Kidney epithelial cell (primary cell): ENCODE results near the gene CMSS1. TPM values are rescaled to one million over a fixed set of nuclear protein-coding genes. Genes with fewer than 3 reads are reported as not detected.
"Not testable (repeated sequence)": the region's sequence is repeated elsewhere in the genome, so short reads cannot be mapped to it uniquely, and the experiment has no call there.

ENCODE experiments used
- DNase-seq: peaks from one replicate; pipeline ENCODE4 v3.0.0-alpha.2; 2010; ENCODE audit warnings: low read depth
- H3K27me3 ChIP-seq: 2 replicates; pipeline ENCODE4 v1.6.0; 2011; ENCODE audit warnings: low read length; ENCODE audit not compliant: control insufficient read depth, insufficient read depth
- H3K36me3 ChIP-seq: 2 replicates; pipeline ENCODE4 v1.5.1; 2011; ENCODE audit warnings: low read length; ENCODE audit not compliant: control insufficient read depth, insufficient read depth
- H3K4me3 ChIP-seq: 2 replicates; pipeline ENCODE4 v1.5.1; 2011; ENCODE audit warnings: low read depth, mild to moderate bottlenecking, control low read depth, low read length
- total RNA-seq: library from RNA; depleted of rRNA; stranded (reverse); fragments of >200 nt; gene quantifications from 2 replicates; pipeline ENCODE4 v1.2.3, GENCODE V29; 2015
- TF ChIP-seq, protein P1 (sequence below): IDR thresholded peaks from 2 replicates; pipeline ENCODE4 v1.5.1; 2011; ENCODE audit warnings: mild to moderate bottlenecking, moderate library complexity, low read length, control low read depth, inconsistent platforms; ENCODE audit not compliant: insufficient read depth, poor library complexity, severe bottlenecking

CMSS1 gene
- total RNA-seq, 1 donor from 2014 or later = 36.9 TPM

DNA sequence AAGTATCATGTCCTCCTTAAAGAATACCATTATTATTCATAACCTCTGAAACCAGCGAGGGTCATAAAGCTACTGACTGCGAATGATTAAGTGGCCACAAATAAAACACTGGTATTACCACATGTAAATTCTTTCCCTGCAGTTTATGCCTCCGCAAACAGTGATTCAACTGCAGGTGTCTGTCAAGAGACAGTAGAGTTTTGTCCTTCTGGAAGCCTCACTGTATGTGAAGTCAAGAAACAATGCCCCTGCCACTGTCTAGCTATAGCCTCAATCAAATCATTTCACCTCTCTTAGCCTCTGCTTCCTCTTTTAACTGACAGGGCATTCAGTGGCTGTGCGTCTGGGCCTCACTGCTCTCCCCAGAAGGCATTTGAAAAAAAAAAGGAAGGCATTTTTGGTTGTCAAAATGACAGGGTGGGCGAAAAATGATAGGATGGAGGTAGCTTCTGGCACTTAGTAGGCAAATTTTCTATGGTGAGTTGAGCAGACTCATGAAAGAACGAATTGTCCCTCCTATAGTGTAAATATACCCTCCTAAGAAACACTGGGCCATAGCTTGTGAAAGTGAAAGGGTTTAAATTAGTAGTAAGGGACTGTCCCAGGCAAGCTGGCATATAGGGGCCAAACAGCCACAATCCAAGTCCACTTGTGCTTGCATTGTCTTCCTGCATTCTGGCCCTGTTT, 229.9 kb downstream of the CMSS1 start:
- TF ChIP-seq, protein P1, sequence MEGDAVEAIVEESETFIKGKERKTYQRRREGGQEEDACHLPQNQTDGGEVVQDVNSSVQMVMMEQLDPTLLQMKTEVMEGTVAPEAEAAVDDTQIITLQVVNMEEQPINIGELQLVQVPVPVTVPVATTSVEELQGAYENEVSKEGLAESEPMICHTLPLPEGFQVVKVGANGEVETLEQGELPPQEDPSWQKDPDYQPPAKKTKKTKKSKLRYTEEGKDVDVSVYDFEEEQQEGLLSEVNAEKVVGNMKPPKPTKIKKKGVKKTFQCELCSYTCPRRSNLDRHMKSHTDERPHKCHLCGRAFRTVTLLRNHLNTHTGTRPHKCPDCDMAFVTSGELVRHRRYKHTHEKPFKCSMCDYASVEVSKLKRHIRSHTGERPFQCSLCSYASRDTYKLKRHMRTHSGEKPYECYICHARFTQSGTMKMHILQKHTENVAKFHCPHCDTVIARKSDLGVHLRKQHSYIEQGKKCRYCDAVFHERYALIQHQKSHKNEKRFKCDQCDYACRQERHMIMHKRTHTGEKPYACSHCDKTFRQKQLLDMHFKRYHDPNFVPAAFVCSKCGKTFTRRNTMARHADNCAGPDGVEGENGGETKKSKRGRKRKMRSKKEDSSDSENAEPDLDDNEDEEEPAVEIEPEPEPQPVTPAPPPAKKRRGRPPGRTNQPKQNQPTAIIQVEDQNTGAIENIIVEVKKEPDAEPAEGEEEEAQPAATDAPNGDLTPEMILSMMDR = no peak
- H3K36me3 ChIP-seq = no peaks in the 10 kb centered on the region
- H3K27me3 ChIP-seq = no peaks in the 10 kb centered on the region
- no peak overlapping the region for H3K4me3 ChIP-seq
- no peak for DNase-seq

DNA sequence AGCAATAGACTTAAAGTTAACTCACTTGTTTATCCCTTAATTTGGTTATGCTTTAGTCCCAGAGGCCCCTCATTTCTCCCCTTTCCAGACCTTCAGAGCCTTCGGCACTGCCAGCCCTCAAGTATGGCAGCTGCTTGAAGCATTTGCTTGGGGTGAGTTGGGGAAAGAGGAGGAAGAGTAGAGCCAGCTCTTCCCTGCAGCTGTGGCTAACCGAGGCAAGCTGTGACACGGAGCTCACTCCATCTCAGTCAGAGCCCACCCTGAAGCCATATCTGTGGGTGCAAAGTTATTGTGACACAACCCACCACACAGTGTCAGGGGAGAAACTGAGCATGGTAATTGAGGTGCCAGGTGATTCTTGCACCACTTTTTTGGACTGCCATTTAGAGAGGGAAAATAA, 230.6 kb downstream of the CMSS1 start:
- H3K4me3 ChIP-seq = no peak overlapping the region
- DNase-seq = no peak
- TF ChIP-seq, protein P1 = no peak

DNA sequence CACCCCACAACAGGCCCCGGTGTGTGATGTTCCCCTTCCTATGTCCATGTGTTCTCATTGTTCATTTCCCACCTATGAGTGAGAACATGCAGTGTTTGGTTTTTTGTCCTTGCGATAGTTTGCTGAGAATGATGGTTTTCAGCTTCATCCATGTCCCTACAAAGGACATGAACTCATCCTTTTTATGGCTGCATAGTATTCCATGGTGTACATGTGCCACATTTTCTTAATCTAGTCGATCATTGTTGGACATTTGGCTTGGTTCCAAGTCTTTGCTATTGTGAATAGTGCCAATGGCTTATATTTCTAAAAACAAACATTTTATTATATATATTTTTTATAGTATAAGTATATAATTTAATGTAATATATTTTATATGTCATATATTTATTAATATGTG, 233.9 kb downstream of the CMSS1 start:
- DNase-seq, H3K4me3 ChIP-seq, H3K27me3 ChIP-seq, H3K36me3 ChIP-seq: not testable (repeated sequence)

More for the DNA sequence above, 230.6 kb downstream of the CMSS1 start:
- Histone ChIP-seq H3K36me3 (no peaks in the 10 kb centered on the region), H3K27me3 (no peaks in the 10 kb centered on the region)

DNA sequence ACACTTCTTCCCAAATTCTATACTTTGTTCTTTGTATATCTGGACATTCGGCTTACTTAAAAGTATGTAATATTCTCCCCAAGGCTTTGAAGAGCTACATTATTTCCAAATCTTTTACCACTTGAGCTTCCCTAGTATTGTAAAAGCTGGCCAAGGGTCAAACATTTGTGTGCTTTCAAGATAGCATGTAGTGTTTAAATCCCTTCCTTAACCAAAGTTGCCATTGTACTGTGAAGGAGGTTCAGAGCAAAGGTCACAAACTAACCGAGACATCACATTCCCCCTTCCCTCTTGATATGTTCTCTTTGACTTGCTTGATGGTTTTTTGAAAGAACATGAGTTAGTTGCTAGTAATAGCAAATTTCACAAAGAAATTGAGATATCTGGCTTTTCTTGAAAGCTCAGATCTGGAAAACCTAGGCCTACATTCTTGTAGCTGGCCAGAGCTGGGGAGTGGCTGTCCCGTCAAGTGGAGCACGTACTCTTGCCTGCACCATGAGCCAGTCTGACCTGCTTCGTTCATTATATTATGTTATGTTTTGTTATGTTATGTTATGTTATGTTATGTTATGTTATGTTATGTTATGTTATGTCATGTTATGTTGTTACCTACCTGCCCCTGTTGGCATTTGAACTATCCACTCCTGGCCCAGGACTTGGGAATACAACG, 236.4 kb downstream of the CMSS1 start:
- Histone ChIP-seq H3K4me3 (no peak overlapping the region), H3K27me3 (no peaks in the 10 kb centered on the region), H3K36me3 (no peaks in the 10 kb centered on the region)
- DNase-seq = no peak
- TF ChIP-seq, protein P1 = no peak

DNA sequence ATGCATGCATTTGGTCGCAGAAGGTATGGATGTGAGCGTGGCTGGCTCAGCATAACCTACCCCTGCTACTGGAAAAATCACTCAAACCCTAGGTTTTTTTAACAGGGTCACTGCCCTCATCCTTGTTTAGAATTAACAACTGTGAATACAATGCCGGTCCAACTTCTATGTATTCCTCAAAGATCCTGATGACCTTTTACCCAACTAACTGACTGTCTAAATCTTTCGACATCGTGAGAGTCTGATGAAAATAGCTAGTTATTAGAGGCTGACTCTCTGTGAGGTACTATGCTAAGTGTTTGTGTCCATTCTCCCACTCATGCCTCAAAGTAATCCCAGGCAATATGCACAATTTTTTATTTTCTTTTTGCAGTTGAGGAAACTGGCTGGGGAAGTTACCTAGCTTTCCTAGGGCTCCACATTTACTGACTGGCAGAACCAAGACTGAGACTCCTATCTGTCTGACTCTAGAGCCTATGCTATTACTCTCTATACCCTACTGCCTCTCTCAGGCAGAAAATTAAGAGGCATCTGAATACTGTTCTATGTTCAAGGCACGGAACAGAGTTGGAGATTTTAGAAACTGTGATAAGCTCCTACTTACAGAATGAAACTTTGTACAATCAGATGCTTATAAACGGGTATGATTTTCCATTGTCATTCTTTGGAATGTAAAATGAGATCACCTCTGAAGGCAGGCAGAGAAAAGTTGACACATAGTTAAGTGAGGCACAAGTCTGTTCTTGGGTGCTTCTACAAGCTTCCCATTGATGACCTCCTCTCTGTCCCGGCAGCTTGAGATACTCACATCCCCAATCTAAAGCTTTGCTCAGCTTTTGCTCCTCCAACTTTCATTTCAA, 240.3 kb downstream of the CMSS1 start:
- Histone ChIP-seq H3K36me3 (no peaks in the 10 kb centered on the region), H3K27me3 (no peaks in the 10 kb centered on the region), H3K4me3 (no peak overlapping the region)
- DNase-seq = no peak
- TF ChIP-seq, protein P1 = peak; percentile 4

DNA sequence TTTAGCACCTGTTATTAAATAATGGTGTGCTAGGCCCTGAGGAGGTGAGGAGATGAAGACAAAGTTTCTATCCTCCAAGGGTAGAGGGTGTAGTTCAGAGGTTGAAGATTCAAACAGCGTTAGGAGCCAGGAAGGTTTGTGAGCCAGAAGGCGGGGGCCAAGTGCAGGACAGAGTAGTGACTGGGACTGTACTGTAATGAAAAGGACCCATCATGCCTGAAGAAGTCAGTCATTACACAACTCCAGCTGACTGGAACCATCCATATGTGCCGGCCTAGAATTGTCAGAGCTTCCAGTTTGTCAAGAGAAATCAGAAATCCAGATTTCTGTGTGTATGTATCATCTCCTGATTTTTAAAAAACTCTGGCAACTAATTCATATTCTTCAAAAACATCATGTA, 241.8 kb downstream of the CMSS1 start:
- no peak for DNase-seq
- H3K4me3 ChIP-seq = no peak overlapping the region
- TF ChIP-seq, protein P1 = no peak
- no peaks in the 10 kb centered on the region for H3K36me3 ChIP-seq
- no peaks in the 10 kb centered on the region for H3K27me3 ChIP-seq
